Astrocyte of the hippocampus (primary cell): ENCODE measurements around the gene FAM25A.
"Not testable (repeated sequence)": the region's sequence is repeated elsewhere in the genome, so short reads cannot be mapped to it uniquely, and the experiment has no call there.

ENCODE experiments used
- DNase-seq: peaks from one replicate; pipeline ENCODE4 v3.0.0; 2011; ENCODE audit warnings: low read depth, low spot score

The FAM25A gene

DNA sequence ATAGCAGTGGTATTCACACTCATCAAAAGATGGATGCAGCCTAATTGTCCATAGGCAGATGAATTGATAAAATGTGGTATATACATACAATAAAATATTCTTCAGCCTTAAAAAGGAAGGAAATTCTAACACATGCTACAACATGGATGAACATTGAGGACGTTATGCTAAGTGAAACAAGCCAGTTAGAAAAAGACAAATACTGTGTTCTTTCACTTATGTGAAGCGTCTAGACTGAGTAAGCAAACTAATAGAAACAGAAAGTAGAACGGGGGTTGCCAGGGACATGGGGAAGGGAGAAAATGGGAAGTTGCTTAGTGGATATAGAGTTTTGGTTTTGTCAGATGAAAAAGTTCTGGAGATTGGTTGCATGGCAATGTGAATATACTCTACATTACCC, 6.6 kb upstream of the FAM25A start:
- not testable (repeated sequence) for DNase-seq

- DNase-seq: not testable (repeated sequence)
These were observed 4.9 kb upstream of the FAM25A start for GRCh38 chr10:87014986-87015716.

DNA sequence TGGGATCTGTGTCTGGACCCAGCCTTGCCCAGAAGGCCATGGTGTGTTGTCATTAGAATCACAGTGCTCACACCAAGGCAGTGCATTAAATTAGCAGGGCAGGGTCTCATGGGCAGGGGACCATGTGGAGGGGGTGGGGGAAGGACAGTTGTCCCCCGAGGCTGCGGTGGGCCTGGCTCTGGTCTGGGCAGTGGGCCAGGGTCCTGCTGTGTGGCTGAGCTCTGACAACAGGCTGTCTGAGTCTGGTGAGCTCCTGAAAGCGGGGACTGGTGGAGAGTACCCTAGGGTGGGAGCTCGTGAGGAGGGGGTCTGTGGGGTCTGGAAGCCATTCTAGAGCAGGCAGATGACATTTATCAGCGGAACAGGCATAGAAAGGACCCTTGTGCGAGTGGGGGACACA, 2.0 kb upstream of the FAM25A start:
- DNase-seq: not testable (repeated sequence)

DNA sequence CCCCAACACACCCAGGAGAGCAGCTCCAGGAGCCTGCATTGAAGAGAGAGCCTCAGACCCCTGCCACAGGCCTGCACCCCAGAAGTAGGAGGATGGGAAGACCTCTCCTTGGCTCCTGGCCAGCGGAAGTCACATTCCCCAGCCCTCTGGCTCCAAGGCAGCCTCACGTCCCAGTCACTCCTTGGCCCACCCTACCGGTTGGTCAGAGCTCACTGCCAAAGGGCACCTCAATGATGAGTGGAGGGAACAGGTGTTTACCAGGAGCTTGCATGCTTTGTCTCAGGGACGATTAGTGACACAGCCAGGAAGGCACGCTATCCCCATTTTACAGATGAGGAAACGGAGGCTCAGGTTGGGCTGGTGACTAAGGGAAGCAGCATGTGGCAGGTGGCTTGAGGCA, 1.0 kb upstream of the FAM25A start:
- not testable (repeated sequence) for DNase-seq

DNA sequence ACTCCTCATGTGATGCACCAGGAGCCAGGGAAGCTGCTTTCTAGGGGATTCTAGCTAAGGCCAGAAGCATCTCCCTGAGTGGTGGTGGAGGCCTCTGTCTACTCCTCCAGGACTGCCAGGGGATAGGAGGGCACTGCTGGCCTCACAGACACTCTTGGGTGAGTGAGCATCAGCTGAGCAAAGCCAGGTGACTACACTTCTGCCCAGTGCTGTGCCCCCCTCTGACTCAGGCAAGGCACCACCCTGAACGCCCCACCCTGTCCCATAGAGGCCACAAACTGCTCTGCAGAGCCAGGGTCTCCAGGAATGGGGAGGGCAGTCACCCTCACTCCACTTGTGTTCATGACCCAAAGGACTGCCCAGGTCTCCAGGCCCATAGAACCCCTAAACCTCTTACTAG, 590 bp upstream of the FAM25A start:
- DNase-seq: not testable (repeated sequence)

- DNase-seq: peak; percentile 70
These were observed 5.3 kb downstream of the FAM25A start for GRCh38 chr10:87025285-87025958.

GRCh38 chr10:87026747-87027508, 6.8 kb downstream of the FAM25A start:
- DNase-seq: not testable (repeated sequence)

DNA sequence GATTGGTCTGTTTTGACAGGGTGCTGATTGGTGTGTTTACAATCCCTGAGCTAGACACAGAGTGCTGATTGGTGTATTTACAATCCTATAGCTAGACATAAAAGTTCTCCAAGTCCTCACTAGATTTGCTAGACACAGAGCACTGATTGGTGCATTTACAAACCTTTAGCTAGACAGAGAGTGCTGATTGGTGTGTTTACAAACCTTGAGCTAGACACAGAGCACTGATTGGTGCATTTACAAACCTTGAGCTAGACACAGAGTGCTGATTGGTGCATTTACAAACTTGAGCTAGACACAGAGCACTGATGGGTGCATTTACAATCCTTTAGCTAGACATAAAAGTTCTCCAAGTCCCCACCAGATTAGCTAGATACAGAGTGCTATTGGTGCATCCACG, 10.3 kb downstream of the FAM25A start:
- DNase-seq: not testable (repeated sequence)

- DNase-seq: no peak
These were observed 11.0 kb downstream of the FAM25A start for GRCh38 chr10:87030912-87031635.

- DNase-seq: no peak
These were observed 16.5 kb downstream of the FAM25A start for GRCh38 chr10:87036623-87037022.

GRCh38 chr10:87038286-87038717, 18.2 kb downstream of the FAM25A start:
- no peak for DNase-seq

DNA sequence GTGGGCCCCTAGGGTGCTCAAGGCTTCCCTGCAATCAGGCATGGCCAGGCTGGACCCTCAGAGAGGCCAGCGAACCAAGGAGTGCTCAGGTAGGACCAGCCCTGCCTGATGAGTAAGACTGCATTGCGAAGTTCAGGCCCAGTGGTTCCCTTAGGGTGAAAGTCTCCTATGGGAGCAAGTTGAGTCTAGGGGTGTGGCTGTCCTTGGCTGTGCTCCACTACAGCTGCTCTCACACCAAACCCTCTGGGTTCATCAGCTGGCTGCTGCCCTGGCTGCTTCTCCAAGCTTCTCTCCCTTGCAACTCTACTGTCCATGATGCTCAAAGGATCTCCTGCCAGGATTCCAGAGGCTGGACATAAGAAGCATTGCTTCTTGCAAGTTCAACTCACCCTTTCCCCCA, 18.7 kb downstream of the FAM25A start:
- DNase-seq: no peak

DNA sequence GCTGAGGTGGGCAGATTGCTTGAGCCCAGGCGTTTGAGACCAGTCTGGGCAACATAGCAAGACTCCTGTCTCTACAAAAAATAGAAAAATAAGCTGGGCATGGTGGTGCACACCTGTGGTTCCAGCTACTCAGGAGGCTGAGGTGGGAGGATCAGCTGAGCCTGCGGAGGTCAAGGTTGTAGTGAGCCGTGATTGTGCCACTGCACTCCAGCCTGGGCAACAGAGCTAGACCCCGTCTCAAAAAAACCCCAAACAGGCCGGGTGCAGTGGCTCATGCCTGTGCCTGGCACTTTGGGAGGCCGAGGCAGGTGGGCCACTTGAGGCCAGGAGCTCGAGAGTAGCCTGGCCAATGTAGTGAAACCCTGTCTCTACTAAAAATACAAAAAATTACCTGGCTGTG, 23.5 kb downstream of the FAM25A start:
- not testable (repeated sequence) for DNase-seq

DNA sequence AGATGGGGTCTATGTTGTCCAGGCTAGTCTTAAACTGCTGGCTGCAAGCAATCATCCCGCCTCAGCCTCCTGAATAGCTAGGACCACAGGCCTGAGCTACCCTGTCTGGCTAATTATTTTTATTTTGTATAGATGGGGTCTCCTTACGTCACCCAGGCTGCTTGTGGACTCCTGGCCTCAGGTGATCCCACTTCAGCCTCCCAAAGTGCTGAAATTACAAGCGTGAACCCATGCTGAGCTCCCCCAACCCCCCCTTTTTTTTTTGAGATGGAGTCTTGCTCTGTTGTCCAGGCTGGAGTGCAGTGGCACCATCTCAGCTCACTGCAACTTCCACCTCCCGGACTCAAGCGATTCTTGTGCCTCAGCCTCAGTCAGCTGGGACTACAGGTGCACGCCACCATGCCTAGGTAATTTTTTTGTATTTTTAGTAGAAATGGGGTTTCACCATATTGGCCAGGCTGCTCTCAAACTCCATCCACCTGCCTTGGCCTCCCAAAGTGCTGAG, 25.4 kb downstream of the FAM25A start:
- no peak for DNase-seq

GRCh38 chr10:87053111-87053510, 33.0 kb downstream of the FAM25A start:
- peak; percentile 4 for DNase-seq

DNA sequence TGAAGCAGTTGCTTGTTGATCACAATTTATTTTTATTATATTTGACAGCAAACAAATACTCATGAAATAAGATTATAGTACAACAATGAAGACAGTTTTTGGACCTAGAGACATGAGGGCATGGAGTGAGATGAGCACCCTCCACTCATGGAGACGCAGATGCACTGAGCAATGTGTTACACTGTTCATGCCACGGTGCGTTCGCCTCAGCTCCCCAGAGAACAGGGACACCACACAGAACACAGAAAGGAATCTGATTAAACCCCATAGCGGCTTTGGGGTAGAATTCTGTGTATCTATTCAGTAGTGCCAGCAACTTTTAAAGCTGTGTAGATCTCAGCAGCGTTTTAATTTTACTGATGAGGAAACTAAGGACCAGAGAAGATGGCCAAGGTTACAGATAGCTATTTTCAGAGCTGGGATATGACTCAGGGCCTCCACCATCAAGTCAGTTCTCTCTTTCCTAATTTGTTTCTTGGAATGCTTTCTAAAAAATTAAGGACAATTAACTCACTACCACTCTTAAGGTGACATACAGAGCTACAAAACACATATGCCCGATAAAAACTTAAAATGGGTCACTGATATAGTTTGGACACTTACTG, 33.6 kb downstream of the FAM25A start:
- DNase-seq: no peak

GRCh38 chr10:87054373-87055295, 34.5 kb downstream of the FAM25A start:
- DNase-seq: peak; percentile 68

DNA sequence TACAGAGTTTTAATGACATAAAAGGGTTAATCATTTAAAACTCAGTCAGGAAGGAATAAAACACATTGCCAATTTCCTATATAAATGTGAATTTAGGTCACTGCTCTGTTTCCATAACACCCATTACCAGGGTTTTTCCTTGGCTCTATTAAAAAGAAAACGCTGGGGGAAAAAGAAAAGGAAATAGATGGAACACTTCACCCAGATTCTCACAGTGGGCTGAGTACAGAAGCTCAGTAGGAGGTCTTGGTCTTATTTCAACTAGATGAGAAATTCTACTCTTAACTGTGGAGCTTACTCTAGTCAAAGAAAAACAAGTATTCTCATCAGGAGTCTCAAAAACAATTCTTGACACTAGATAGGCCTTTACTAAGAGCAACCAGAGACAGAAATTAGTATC, 38.1 kb downstream of the FAM25A start:
- DNase-seq: no peak

GRCh38 chr10:87059401-87059800, 39.3 kb downstream of the FAM25A start:
- no peak for DNase-seq
